Measurements from ENCODE around the gene ETV6.

DNA sequence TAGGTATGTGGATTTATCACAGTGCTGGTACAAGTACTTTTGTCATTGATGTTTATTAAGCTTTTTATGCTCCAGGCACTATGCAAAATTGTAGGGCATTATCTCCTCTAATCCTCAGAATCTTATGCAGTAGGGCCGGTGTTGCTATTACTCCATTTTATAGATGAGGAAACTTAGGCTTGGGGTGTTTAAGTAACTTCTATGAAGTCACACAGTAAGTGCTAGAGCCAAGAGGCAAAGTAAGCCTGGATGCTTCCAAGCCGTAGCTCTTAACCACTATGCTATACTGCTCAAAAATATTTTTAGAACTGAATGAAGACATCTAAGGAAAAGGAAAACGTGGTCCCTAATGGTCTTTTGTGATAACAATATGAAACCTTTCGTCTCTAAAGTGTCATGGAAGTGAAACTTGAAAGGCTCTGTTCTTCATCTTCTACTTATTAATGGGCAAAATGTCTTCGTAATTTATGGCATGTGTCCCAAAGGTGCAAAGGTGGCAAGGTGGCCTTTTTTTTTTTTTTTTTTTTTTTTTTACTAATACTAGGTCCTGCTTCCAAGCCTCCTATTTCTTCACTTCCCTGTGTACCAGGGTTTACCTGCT, 85.2 kb downstream of the ETV6 start:
- TF ChIP-seq CTCF (IDR thresholded peaks at IDR 0.05) (no peak), POLR2A (IDR thresholded peaks at IDR 0.05) (no peak), EP300 (IDR thresholded peaks at IDR 0.05) (no peak), POLR2AphosphoS5 (IDR thresholded peaks at IDR 0.05) (no peak)

Data from upper lobe of left lung (tissue), 4 donors.